Smooth muscle cell (in vitro differentiated cells): ENCODE data around the gene RSL24D1. TPM values are rescaled to one million over a fixed set of nuclear protein-coding genes. Genes with fewer than 3 reads are reported as not detected.

Source experiments
- DNase-seq: peaks from one replicate; lab custom pipeline; 2025; ENCODE audit not compliant: unreplicated experiment; lab: John Stamatoyannopoulos, UW
- H2AFZ ChIP-seq: fragments of 200-600 bp; sonication (generic); 2 replicates; pipeline ENCODE4 v1.6.0; 2016; ENCODE audit warnings: antibody characterized with exemption, low read depth, mild to moderate bottlenecking
- H3F3A ChIP-seq: fragments of 200-600 bp; sonication (generic); 2 replicates; pipeline ENCODE4 v1.6.0; 2017; ENCODE audit warnings: antibody characterized with exemption, low read depth
- H3K27ac ChIP-seq: fragments of 200-600 bp; sonication (generic); 2 replicates; pipeline ENCODE4 v1.5.1; 2016; ENCODE audit warnings: low read depth, mild to moderate bottlenecking
- H3K27me3 ChIP-seq: fragments of 200-600 bp; sonication (generic); 2 replicates; pipeline ENCODE4 v1.6.1; 2016; ENCODE audit warnings: low read depth, mild to moderate bottlenecking
- H3K36me3 ChIP-seq: fragments of 200-600 bp; sonication (generic); 2 replicates; pipeline ENCODE4 v1.5.1; 2016; ENCODE audit warnings: low read depth
- H3K4me1 ChIP-seq: fragments of 200-600 bp; sonication (generic); 2 replicates; pipeline ENCODE4 v1.5.1; 2016; ENCODE audit warnings: low read depth
- H3K4me2 ChIP-seq: fragments of 200-600 bp; sonication (generic); 2 replicates; pipeline ENCODE4 v1.6.0; 2016; ENCODE audit warnings: mild to moderate bottlenecking
- H3K4me3 ChIP-seq: fragments of 200-600 bp; sonication (generic); 2 replicates; pipeline ENCODE4 v1.5.1; 2016; ENCODE audit warnings: mild to moderate bottlenecking
- H3K79me2 ChIP-seq: fragments of 200-600 bp; sonication (generic); 2 replicates; pipeline ENCODE4 v1.6.0; 2016; ENCODE audit warnings: low read depth, mild to moderate bottlenecking
- H3K9ac ChIP-seq: fragments of 200-600 bp; sonication (generic); 2 replicates; pipeline ENCODE4 v1.6.0; 2016; ENCODE audit warnings: low read depth
- H3K9me3 ChIP-seq: fragments of 200-600 bp; sonication (generic); replicated peaks from 2 replicates; pipeline ENCODE4 v1.5.1; 2016; ENCODE audit warnings: low read depth
- H4K20me1 ChIP-seq: fragments of 200-600 bp; sonication (generic); 2 replicates; pipeline ENCODE4 v1.6.0; 2016; ENCODE audit warnings: low read depth
- WGBS: methylation state at CpG from one replicate; pipeline ENCODE4 v1.1.7; 2016; ENCODE audit warnings: low lambda C conversion rate; 5-methylcytosine and 5-hydroxymethylcytosine counted together
- polyA plus RNA-seq: library from polyadenylated mRNA; unstranded; fragments of >200 nt; fragmentation: Nextera tagmentation; extraction: Ambion mirVana; gene quantifications from 2 replicates; pipeline ENCODE4 v1.2.1, GENCODE V29; 2016
- total RNA-seq: library from RNA; depleted of rRNA; stranded (reverse); fragments of >200 nt; gene quantifications from 2 replicates; pipeline ENCODE4 v1.2.3, GENCODE V29; 2014
- TF ChIP-seq, protein P1 (sequence below): fragments of 200-600 bp; sonication (generic); IDR thresholded peaks from 2 replicates; pipeline ENCODE4 v1.5.1; 2017; ENCODE audit warnings: borderline replicate concordance, mild to moderate bottlenecking, antibody characterized with exemption; ENCODE audit not compliant: insufficient read depth, poor library complexity, severe bottlenecking

Gene RSL24D1
- total and polyA plus RNA-seq, 2 experiments from 2014 or later, result 45.5 to 76.9 TPM

DNA sequence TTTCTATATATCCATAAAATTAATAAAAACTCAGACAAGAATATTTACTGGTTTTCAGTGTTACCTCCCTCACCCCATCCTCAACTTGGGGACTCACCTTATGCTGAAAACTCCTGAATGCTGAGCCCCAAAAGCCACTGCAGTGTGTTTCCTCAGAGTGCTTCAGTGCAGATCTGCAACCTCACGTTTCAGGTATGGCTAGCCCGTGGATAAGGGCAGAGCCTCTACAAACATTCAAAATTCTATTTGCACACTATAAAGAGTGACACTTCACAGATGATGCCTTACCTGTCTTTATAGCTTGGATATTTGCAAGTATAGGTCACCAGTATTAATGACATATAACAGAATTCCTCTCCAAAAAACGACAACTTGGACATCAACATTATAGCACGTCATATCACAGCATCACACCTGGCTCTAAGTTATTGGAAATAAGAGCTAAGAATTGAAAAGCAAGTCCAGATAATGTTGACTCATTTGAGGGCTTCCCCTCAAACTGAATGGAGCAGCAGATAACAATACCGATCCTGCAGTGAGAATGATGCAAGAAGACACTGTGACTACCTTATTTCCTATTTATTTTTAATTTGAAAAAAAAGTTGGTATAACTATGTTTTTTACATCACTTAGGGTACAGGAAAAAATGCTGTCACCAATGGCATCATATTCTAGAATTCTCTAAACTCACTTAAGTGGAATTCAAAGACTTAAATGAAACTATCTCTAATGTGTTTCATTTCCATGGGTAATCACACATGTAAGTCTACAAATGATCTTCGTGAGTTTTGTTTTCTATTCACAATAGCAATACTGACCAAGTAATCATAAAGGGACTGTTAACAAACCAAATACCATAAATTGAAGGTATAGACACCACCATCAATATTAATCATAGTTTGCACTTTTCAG lies 40.7 kb upstream of the RSL24D1 start:
- no peak overlapping the region for H2AFZ ChIP-seq
- H3K4me2 ChIP-seq, result no peak overlapping the region
- no peaks in the 10 kb centered on the region for H3F3A ChIP-seq
- WGBS, result 96% methylated on average over 6 of the region's 6 CpGs
- H3K27me3 ChIP-seq, result no peaks in the 10 kb centered on the region
- H3K36me3 ChIP-seq, result no peaks in the 10 kb centered on the region
- no peak overlapping the region for H3K9ac ChIP-seq
- H3K9me3 ChIP-seq, result no peaks in the 10 kb centered on the region
- H3K4me1 ChIP-seq, result no peaks in the 10 kb centered on the region
- H3K27ac ChIP-seq, result no peak overlapping the region
- no peaks in the 10 kb centered on the region for H3K79me2 ChIP-seq
- no peak overlapping the region for H3K4me3 ChIP-seq
- TF ChIP-seq, protein P1, sequence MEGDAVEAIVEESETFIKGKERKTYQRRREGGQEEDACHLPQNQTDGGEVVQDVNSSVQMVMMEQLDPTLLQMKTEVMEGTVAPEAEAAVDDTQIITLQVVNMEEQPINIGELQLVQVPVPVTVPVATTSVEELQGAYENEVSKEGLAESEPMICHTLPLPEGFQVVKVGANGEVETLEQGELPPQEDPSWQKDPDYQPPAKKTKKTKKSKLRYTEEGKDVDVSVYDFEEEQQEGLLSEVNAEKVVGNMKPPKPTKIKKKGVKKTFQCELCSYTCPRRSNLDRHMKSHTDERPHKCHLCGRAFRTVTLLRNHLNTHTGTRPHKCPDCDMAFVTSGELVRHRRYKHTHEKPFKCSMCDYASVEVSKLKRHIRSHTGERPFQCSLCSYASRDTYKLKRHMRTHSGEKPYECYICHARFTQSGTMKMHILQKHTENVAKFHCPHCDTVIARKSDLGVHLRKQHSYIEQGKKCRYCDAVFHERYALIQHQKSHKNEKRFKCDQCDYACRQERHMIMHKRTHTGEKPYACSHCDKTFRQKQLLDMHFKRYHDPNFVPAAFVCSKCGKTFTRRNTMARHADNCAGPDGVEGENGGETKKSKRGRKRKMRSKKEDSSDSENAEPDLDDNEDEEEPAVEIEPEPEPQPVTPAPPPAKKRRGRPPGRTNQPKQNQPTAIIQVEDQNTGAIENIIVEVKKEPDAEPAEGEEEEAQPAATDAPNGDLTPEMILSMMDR, result no peak
- DNase-seq, result no peak
- no peaks in the 10 kb centered on the region for H4K20me1 ChIP-seq

DNA sequence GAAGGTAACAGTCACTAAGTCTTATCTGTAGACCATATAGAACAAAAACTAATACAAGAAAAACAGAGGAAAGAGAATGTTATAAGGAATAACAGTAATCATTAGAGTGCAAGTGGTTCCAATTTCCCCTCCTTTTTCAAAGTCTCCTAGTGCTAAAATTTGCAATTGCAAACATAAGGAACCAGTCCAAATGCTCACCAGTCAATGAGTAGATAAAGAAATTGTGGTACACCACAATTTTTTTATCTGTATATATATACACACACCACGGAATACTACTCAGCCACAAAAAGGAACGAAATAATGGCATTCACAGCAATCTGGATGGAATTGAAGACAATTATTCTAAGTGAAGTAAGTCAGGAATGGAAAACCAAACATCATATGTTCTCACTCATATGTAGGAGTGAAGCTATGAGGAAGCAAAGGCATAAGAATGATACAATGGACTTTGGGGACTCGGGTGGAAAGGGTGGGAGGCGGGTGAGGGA lies 38.9 kb upstream of the RSL24D1 start:
- H3K4me1 ChIP-seq, result no peaks in the 10 kb centered on the region
- no peak overlapping the region for H3K9ac ChIP-seq
- H2AFZ ChIP-seq, result no peak overlapping the region
- WGBS, result 84% methylated on average over 4 of the region's 4 CpGs
- no peaks in the 10 kb centered on the region for H3K9me3 ChIP-seq
- DNase-seq, result no peak
- H3K36me3 ChIP-seq, result no peaks in the 10 kb centered on the region
- H3K4me2 ChIP-seq, result no peak overlapping the region
- TF ChIP-seq, protein P1, result no peak
- no peaks in the 10 kb centered on the region for H3K79me2 ChIP-seq
- H3K27ac ChIP-seq, result no peak overlapping the region
- H3F3A ChIP-seq, result no peaks in the 10 kb centered on the region
- H4K20me1 ChIP-seq, result no peaks in the 10 kb centered on the region
- H3K4me3 ChIP-seq, result no peak overlapping the region
- no peaks in the 10 kb centered on the region for H3K27me3 ChIP-seq

GRCh38 chr15:55234800-55235104 lies 38.0 kb upstream of the RSL24D1 start:
- Histone ChIP-seq H3K9me3 (no peaks in the 10 kb centered on the region), H3K4me1 (no peaks in the 10 kb centered on the region), H3K9ac (no peak overlapping the region), H3K4me3 (no peak overlapping the region), H3K27ac (no peak overlapping the region), H3K27me3 (no peaks in the 10 kb centered on the region), H3F3A (no peaks in the 10 kb centered on the region), H4K20me1 (no peaks in the 10 kb centered on the region), H3K4me2 (no peak overlapping the region), H3K79me2 (no peaks in the 10 kb centered on the region), H3K36me3 (no peaks in the 10 kb centered on the region), H2AFZ (no peak overlapping the region)
- no peak for DNase-seq
- TF ChIP-seq, protein P1, result no peak
- WGBS, result 96% methylated on average over 1 of the region's 1 CpG
